Endodermal cell (in vitro differentiated cells): ENCODE data around the gene UBQLN4. TPM values are rescaled to one million over a fixed set of nuclear protein-coding genes. Genes with fewer than 3 reads are reported as not detected.
A peak's percentile ranks its signal among the peaks of the same experiment; 100 is the strongest.

ENCODE experiments used
- DNase-seq: peaks from one replicate; pipeline ENCODE4 v3.0.0-alpha.2; 2017
- H3K27ac ChIP-seq: 2 replicates; pipeline ENCODE4 v1.5.1; 2013; ENCODE audit warnings: mild to moderate bottlenecking, low read depth, low read length, moderate library complexity
- H3K27me3 ChIP-seq: 2 replicates; pipeline ENCODE4 v1.6.1; 2013; ENCODE audit warnings: mild to moderate bottlenecking, low read length, moderate library complexity; ENCODE audit not compliant: insufficient read depth, control insufficient read depth, poor library complexity, severe bottlenecking
- H3K36me3 ChIP-seq: 2 replicates; pipeline ENCODE4 v1.7.0; 2013; ENCODE audit warnings: mild to moderate bottlenecking, low read length, moderate library complexity; ENCODE audit not compliant: control insufficient read depth, insufficient read depth
- H3K4me1 ChIP-seq: one replicate; pipeline ENCODE4 v1.7.0; 2013; ENCODE audit warnings: low read length; ENCODE audit not compliant: control insufficient read depth, insufficient read depth
- H3K4me3 ChIP-seq: 2 replicates; pipeline ENCODE4 v1.5.1; 2013; ENCODE audit warnings: mild to moderate bottlenecking, low read length, moderate library complexity
- H3K9ac ChIP-seq: 2 replicates; pipeline ENCODE4 v1.6.1; 2013; ENCODE audit warnings: mild to moderate bottlenecking, low read length, moderate library complexity; ENCODE audit not compliant: poor library complexity, severe bottlenecking; ENCODE audit errors: extremely low read depth
- H3K9me3 ChIP-seq: 2 replicates; pipeline ENCODE4 v1.6.1; 2013; ENCODE audit warnings: mild to moderate bottlenecking, low read length, moderate library complexity; ENCODE audit not compliant: control insufficient read depth
- H3K27ac Mint-ChIP-seq: 2 replicates; pipeline ENCODE4 v1.8.0; 2020; ENCODE audit warnings: mixed read lengths
- H3K27me3 Mint-ChIP-seq: 2 replicates; pipeline ENCODE4 v1.8.0; 2021; ENCODE audit warnings: mild to moderate bottlenecking, mixed read lengths; ENCODE audit not compliant: insufficient read depth
- H3K36me3 Mint-ChIP-seq: 2 replicates; pipeline ENCODE4 v1.8.0; 2020; ENCODE audit warnings: low read depth, mixed read lengths
- H3K4me1 Mint-ChIP-seq: 2 replicates; pipeline ENCODE4 v1.8.0; 2020; ENCODE audit warnings: mixed read lengths
- H3K4me3 Mint-ChIP-seq: 2 replicates; pipeline ENCODE4 v1.8.0; 2020; ENCODE audit warnings: mild to moderate bottlenecking, moderate library complexity, mixed read lengths
- H3K9me3 Mint-ChIP-seq: 2 replicates; pipeline ENCODE4 v1.8.0; 2020; ENCODE audit warnings: mild to moderate bottlenecking, mixed read lengths
- WGBS, 2 experiments: methylation state at CpG; one replicate each; pipeline versions ENCODE4 v1.1.5 to v1.1.7; 2013; ENCODE audit warnings: missing lambda C conversion rate in 2 of 2, mixed read lengths in 1 of 2; ENCODE audit not compliant: insufficient coverage in 1 of 2, insufficient read length in 1 of 2; 5-methylcytosine and 5-hydroxymethylcytosine counted together
- total RNA-seq, 2 donors: library from RNA; stranded (reverse); fragmentation: NEBNext Ultra II Directional in 1 of 2; extraction: Animal tissue kit (Norgen Biotek cat#: 25700) in 1 of 2; gene quantifications; 2 replicates in 1 of 2; 3 replicates in 1 of 2; pipeline ENCODE4 v1.2.1, GENCODE V29; 2021
- TF ChIP-seq, protein P1 (sequence below): fragments of 200-600 bp; sonication (generic); conservative IDR thresholded peaks from 2 replicates; pipeline ENCODE4 v1.5.0; 2021; ENCODE audit warnings: antibody characterized with exemption, mild to moderate bottlenecking

UBQLN4 gene
- total RNA-seq, 2 donors from 2014 or later: 56.4 to 62.4 TPM

DNA sequence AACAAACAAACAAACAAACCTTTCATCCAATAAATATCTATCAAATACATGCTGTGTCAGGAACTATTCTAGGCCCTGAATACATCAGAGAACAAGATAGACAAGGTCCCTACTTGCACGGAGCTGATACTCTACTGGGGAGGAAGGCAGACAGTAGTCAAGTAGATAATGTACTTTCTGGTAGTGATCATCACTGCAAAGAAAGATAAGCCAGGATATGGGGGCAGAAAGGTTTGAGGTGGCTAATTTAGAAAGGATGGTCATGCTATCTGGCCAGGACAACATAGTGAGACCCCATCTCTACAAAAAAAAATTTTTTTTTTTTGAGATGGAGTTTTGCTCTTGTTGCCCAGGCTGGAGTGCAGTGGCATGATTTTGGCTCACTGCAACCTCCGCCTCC, 38.0 kb upstream of the UBQLN4 start:
- Histone ChIP-seq H3K4me1 (no peaks in the 10 kb centered on the region), H3K9me3 (no peaks in the 10 kb centered on the region), H3K9ac (no peak overlapping the region), H3K27me3 (no peaks in the 10 kb centered on the region), H3K27ac (no peak overlapping the region), H3K4me3 (no peak overlapping the region), H3K36me3 (peaks cover 51% of the 10 kb centered on the region)
- H3K36me3 Mint-ChIP-seq: peaks cover 46% of the 10 kb centered on the region
- H3K27me3 Mint-ChIP-seq: no peaks in the 10 kb centered on the region
- TF ChIP-seq, protein P1, sequence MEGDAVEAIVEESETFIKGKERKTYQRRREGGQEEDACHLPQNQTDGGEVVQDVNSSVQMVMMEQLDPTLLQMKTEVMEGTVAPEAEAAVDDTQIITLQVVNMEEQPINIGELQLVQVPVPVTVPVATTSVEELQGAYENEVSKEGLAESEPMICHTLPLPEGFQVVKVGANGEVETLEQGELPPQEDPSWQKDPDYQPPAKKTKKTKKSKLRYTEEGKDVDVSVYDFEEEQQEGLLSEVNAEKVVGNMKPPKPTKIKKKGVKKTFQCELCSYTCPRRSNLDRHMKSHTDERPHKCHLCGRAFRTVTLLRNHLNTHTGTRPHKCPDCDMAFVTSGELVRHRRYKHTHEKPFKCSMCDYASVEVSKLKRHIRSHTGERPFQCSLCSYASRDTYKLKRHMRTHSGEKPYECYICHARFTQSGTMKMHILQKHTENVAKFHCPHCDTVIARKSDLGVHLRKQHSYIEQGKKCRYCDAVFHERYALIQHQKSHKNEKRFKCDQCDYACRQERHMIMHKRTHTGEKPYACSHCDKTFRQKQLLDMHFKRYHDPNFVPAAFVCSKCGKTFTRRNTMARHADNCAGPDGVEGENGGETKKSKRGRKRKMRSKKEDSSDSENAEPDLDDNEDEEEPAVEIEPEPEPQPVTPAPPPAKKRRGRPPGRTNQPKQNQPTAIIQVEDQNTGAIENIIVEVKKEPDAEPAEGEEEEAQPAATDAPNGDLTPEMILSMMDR: no peak
- no peak overlapping the region for H3K27ac Mint-ChIP-seq
- no peak for DNase-seq
- no peaks in the 10 kb centered on the region for H3K9me3 Mint-ChIP-seq
- H3K4me3 Mint-ChIP-seq: no peak overlapping the region
- 97 to 100% methylated on average over 2 of the region's 2 CpGs for WGBS, 2 experiments
- H3K4me1 Mint-ChIP-seq: peaks cover 8% of the 10 kb centered on the region

DNA sequence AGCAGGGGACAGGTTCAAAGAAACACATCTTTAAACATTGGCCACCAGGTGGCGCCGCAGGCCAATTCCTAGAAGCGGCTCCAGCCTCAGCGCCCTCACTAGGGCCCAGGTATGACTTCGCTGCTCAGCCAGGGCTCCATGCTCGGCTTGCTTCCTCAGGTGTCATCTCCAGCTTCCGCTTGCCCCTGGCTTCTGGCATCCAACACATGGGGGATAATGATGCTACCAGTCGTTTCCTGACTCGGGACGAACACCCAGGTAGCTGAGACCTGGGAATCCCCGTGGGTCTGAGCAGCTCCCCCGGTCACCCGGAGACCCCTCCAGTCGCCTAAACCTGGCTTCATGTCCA, 37.2 kb upstream of the UBQLN4 start:
- peak overlapping the region; percentile 89 for H3K27ac Mint-ChIP-seq
- H3K36me3 ChIP-seq: peaks cover 44% of the 10 kb centered on the region

DNA sequence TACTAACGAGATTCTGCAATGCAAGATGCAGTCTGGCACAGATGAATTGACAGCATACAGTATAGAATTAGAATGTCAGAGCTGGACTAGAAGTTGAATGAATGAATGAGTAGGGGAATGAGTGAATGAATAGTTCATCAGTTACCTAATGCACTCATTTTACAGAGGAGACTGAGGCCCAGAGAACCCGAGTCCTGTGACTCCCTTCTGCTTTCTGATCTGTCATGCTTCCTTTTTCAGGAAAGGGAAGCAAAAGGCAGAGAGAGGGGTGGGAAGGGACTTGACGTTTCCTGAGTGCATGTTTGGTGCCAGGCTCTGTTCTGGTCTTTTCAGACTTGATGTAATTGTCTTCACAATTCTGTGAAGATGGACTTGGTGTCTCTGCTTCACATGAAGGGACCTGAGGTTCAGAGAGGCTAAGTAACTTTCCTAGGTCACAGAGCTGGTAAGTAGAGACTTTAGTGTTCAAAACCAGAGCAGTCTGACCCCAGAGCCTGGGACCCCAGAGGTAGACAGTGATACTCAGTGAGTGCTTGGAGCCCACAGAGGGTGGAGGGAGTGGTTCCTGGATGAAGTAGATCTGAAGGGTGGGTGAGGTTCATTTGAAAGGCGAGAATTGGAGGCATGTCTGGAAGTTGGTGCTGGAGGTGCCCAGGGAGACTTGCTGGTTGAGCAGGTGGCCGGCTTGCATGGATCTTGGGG, 36.7 kb upstream of the UBQLN4 start:
- no peak overlapping the region for H3K9ac ChIP-seq
- H3K4me1 ChIP-seq: no peaks in the 10 kb centered on the region
- no peaks in the 10 kb centered on the region for H3K27me3 Mint-ChIP-seq
- TF ChIP-seq, protein P1: no peak
- no peak overlapping the region for H3K4me3 Mint-ChIP-seq
- no peaks in the 10 kb centered on the region for H3K9me3 ChIP-seq
- peak overlapping the region; percentile 80 for H3K27ac Mint-ChIP-seq
- H3K36me3 Mint-ChIP-seq: peaks cover 44% of the 10 kb centered on the region
- no peak overlapping the region for H3K4me3 ChIP-seq
- H3K36me3 ChIP-seq: peaks cover 40% of the 10 kb centered on the region
- H3K27ac ChIP-seq: no peak overlapping the region
- peaks cover 17% of the 10 kb centered on the region for H3K4me1 Mint-ChIP-seq
- 56 to 96% methylated on average over 2 to 5 of the region's 5 CpGs for WGBS, 2 experiments
- H3K9me3 Mint-ChIP-seq: no peaks in the 10 kb centered on the region
- no peaks in the 10 kb centered on the region for H3K27me3 ChIP-seq
- no peak for DNase-seq

More for the DNA sequence above, 37.2 kb upstream of the UBQLN4 start:
- no peak overlapping the region for H3K4me3 ChIP-seq
- Mint-ChIP-seq H3K4me3 (no peak overlapping the region), H3K36me3 (peaks cover 47% of the 10 kb centered on the region), H3K27me3 (no peaks in the 10 kb centered on the region), H3K4me1 (peaks cover 15% of the 10 kb centered on the region), H3K9me3 (no peaks in the 10 kb centered on the region)
- no peaks in the 10 kb centered on the region for H3K27me3 ChIP-seq
- WGBS, 2 experiments: 51 to 52% methylated on average over 14 of the region's 14 CpGs
- H3K4me1 ChIP-seq: no peaks in the 10 kb centered on the region
- DNase-seq: peak; percentile 97
- TF ChIP-seq, protein P1: peak; percentile 94
- no peak overlapping the region for H3K27ac ChIP-seq
- H3K9me3 ChIP-seq: no peaks in the 10 kb centered on the region
- H3K9ac ChIP-seq: no peak overlapping the region
